Ishikawa (cell line): ENCODE measurements around the gene FIS1.

ENCODE experiments used
- EGR1 ChIP-seq: IDR thresholded peaks from 2 replicates; pipeline ENCODE4 v1.6.1; 2012
- EP300 ChIP-seq: IDR thresholded peaks from 2 replicates; pipeline ENCODE4 v1.6.1; 2012; ENCODE audit warnings: borderline replicate concordance
- TF ChIP-seq, protein P1 (sequence below): IDR thresholded peaks from 2 replicates; pipeline ENCODE4 v1.6.1; 2012

- TF ChIP-seq EGR1, result no peak
- no peak for TF ChIP-seq EP300
- TF ChIP-seq, protein P1, sequence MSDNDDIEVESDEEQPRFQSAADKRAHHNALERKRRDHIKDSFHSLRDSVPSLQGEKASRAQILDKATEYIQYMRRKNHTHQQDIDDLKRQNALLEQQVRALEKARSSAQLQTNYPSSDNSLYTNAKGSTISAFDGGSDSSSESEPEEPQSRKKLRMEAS, result no peak
These were observed 18.2 kb downstream of the FIS1 start for GRCh38 chr7:101226721-101227120.
